Cardiac muscle cell (in vitro differentiated cells and primary cell): ENCODE measurements around the gene NRIP2. TPM values are rescaled to one million over a fixed set of nuclear protein-coding genes. Genes with fewer than 3 reads are reported as not detected.

ENCODE experiments used
- DNase-seq, 2 donors: peaks; one replicate each; pipeline versions ENCODE4 v3.0.0 to v3.0.0-alpha.2; 2010 to 2017; ENCODE audit warnings: low read depth in 1 of 2, low spot score in 1 of 2
- H3K27ac ChIP-seq: fragments of 200-600 bp; sonication (generic); 2 replicates; pipeline ENCODE4 v1.5.1; 2016
- H3K27me3 ChIP-seq: fragments of 200-600 bp; sonication (generic); 2 replicates; pipeline ENCODE4 v1.6.0; 2016; ENCODE audit warnings: control low read depth
- H3K36me3 ChIP-seq: fragments of 200-600 bp; sonication (generic); 2 replicates; pipeline ENCODE4 v1.5.1; 2016; ENCODE audit warnings: control low read depth
- H3K4me1 ChIP-seq: fragments of 200-600 bp; sonication (generic); 2 replicates; pipeline ENCODE4 v1.8.1; 2017; ENCODE audit warnings: low read depth, mild to moderate bottlenecking, mixed run types
- H3K4me3 ChIP-seq: fragments of 200-600 bp; sonication (generic); 2 replicates; pipeline ENCODE4 v1.5.1; 2016; ENCODE audit warnings: mild to moderate bottlenecking
- H3K9me3 ChIP-seq: fragments of 200-600 bp; sonication (generic); 2 replicates; pipeline ENCODE4 v1.5.1; 2017; ENCODE audit warnings: low read depth, mild to moderate bottlenecking, control low read depth
- polyA plus RNA-seq: library from polyadenylated mRNA; unstranded; fragments of >200 nt; fragmentation: Nextera tagmentation; extraction: Ambion mirVana; gene quantifications from 2 replicates; pipeline ENCODE4 v1.2.1, GENCODE V29; 2016
- total RNA-seq: library from RNA; depleted of rRNA; stranded (reverse); fragments of >200 nt; gene quantifications from 2 replicates; pipeline ENCODE4 v1.2.3, GENCODE V29; 2016
- TF ChIP-seq, protein P1 (sequence below): IDR thresholded peaks from 2 replicates; pipeline ENCODE4 v1.5.1; 2012; ENCODE audit warnings: low read depth, mild to moderate bottlenecking, low read length

Gene NRIP2
- total and polyA plus RNA-seq, 2 experiments from 2014 or later, result 1.4 TPM; not detected in 1

DNA sequence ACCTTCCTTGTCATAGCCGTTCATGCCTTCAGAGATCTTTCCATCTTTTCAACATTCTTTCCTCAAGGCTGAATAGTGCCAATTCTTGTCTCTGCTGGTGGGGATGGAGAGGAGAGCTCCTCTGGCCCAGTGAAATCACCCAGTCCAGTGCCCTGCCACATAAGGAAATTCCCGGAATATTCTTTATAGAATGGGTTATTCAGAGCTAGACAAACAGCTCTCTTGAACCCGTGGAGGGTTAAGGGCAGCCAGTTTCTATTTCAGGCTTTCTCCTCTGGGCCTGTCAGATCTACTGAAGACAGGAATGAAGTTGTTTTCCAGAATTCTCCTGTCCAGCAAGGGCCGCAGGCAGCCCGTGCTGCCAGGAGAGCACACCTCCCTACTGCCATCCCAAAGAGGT, 8.1 kb upstream of the NRIP2 start:
- Histone ChIP-seq H3K9me3 (no peaks in the 10 kb centered on the region), H3K4me1 (peaks cover 26% of the 10 kb centered on the region), H3K36me3 (peaks cover 4% of the 10 kb centered on the region), H3K4me3 (no peak overlapping the region), H3K27me3 (no peaks in the 10 kb centered on the region), H3K27ac (peak overlapping the region; percentile 72)
- TF ChIP-seq, protein P1, sequence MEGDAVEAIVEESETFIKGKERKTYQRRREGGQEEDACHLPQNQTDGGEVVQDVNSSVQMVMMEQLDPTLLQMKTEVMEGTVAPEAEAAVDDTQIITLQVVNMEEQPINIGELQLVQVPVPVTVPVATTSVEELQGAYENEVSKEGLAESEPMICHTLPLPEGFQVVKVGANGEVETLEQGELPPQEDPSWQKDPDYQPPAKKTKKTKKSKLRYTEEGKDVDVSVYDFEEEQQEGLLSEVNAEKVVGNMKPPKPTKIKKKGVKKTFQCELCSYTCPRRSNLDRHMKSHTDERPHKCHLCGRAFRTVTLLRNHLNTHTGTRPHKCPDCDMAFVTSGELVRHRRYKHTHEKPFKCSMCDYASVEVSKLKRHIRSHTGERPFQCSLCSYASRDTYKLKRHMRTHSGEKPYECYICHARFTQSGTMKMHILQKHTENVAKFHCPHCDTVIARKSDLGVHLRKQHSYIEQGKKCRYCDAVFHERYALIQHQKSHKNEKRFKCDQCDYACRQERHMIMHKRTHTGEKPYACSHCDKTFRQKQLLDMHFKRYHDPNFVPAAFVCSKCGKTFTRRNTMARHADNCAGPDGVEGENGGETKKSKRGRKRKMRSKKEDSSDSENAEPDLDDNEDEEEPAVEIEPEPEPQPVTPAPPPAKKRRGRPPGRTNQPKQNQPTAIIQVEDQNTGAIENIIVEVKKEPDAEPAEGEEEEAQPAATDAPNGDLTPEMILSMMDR, result no peak
- no peak for DNase-seq

DNA sequence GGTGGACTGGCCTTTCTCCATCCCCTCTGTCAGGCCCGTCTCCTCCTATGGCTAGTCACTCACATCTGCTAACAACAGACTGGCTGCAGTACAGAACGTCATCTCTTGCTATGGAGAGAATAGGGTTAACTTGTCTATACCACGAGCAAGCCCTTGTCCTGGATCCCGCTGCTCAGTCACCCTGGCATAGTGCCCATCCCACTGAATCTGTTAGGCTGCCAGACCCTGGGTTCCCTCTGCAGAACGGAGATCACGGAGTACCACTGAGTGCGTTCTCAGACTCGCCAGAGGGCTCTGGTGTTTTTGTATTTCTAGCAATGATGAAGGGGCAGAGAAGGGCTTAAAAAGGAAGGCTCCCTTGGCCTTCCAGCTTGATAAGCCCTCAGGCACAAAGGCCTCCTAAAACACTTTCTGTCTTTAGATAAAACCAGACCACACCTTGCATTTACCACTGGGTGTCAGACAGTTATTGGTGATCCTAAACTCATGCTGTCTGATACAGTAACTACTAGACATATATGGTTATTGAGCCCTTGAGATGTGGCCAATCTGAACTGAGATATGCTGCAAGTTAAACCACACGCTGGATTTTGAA, 6.3 kb upstream of the NRIP2 start:
- TF ChIP-seq, protein P1, result no peak
- Histone ChIP-seq H3K4me1 (peaks cover 12% of the 10 kb centered on the region), H3K27me3 (no peaks in the 10 kb centered on the region), H3K4me3 (no peak overlapping the region), H3K36me3 (peaks cover 4% of the 10 kb centered on the region), H3K27ac (peak overlapping the region; percentile 33), H3K9me3 (no peaks in the 10 kb centered on the region)
- DNase-seq, result no peak

DNA sequence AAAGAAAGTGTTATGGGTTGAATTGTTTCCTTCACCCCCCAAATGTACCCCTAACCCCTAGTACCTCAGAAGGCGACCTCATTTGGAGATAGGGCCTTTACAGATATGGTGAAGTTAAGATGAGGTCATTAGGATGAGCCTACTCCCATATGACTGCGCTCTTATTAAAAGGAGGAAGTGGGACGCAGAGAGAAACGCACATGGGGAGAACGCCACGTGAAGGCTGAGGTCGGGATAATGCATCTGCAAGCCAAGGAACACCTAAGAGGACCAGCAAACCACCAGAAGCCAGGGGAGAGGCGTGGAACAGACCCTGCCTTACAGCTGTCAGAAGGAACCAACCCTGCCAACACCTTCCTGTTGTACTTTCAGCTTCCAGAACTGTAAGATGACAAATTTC, 1.7 kb upstream of the NRIP2 start:
- peaks cover 3% of the 10 kb centered on the region for H3K4me1 ChIP-seq
- DNase-seq, result no peak
- no peaks in the 10 kb centered on the region for H3K27me3 ChIP-seq
- TF ChIP-seq, protein P1, result no peak
- H3K27ac ChIP-seq, result no peak overlapping the region
- no peak overlapping the region for H3K4me3 ChIP-seq
- peaks cover 4% of the 10 kb centered on the region for H3K36me3 ChIP-seq
- no peaks in the 10 kb centered on the region for H3K9me3 ChIP-seq

DNA sequence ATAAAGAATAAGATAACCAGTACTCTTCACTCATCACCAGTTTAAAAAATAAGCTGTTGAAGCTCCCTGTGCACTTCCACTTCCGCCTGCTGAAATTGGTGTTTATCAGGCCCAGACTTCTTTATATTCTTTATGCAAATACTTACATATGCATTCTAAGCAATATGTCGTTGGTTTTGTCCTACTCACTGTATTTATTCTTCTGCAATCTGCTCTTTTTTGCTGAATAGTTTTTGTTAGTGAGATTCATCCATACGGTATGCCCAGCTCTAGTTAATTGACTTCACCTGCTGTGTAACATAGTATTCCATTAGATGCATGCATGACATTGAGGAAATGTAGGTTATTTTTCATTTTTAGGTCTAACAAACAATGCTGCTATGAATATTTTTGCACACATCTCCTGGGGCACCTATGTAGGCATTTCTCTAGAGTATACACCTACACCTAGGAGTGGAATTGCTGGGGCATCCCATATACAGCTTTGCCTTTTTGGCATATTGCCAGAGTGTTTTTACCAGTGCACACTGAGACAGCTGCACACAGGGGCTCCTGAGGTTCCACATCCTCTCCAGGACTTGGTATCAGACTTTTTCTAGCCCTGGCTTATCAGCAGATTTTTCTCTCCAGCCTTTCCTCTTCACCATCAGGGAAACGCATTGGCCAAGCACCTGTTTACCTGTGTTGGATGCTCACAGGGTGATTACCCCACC, 1.0 kb upstream of the NRIP2 start:
- H3K4me1 ChIP-seq, result peaks cover 3% of the 10 kb centered on the region
- DNase-seq, result no peak
- TF ChIP-seq, protein P1, result no peak
- no peak overlapping the region for H3K27ac ChIP-seq
- peaks cover 4% of the 10 kb centered on the region for H3K36me3 ChIP-seq
- H3K9me3 ChIP-seq, result no peaks in the 10 kb centered on the region
- no peak overlapping the region for H3K4me3 ChIP-seq
- no peaks in the 10 kb centered on the region for H3K27me3 ChIP-seq

DNA sequence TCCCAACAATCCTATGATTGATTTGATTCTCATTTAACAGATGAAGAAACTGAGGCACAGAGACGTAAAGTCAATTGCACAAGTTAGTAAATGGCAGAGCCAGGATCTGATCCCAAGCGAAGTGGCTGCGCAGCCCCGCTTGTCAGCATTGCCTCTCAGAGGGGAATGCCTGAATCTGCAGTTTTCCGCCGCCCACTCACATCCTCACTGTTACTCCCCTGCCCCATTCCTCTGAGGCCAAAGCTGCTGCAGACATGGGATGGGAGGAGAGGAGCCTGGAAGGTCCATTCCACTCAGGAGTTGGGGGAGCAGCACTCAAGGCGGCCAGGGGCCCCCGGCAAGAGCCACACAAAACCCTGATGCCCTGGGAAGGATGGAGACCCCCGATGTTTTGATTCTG, 1.0 kb downstream of the NRIP2 start:
- H3K27ac ChIP-seq, result no peak overlapping the region
- no peaks in the 10 kb centered on the region for H3K9me3 ChIP-seq
- no peak overlapping the region for H3K4me3 ChIP-seq
- peak in 1 of 2 donors; percentile 53 for DNase-seq
- no peaks in the 10 kb centered on the region for H3K27me3 ChIP-seq
- H3K4me1 ChIP-seq, result peaks cover 3% of the 10 kb centered on the region
- TF ChIP-seq, protein P1, result no peak
- no peaks in the 10 kb centered on the region for H3K36me3 ChIP-seq
